GM19395 (cell line): ENCODE results near the gene TNRC18.

Experiments used
- ATAC-seq: cut with Tn5 transposase; IDR thresholded peaks from one replicate; pipeline ENCODE4 v1.9.1; 2021; ENCODE audit warnings: mild to moderate bottlenecking, moderate library complexity; ENCODE audit not compliant: unreplicated experiment

TNRC18 gene

GRCh38 chr7:5354460-5355232 is 69.0 kb downstream of the TNRC18 start:
- ATAC-seq: no peak

- no peak for ATAC-seq
Observed at GRCh38 chr7:5352440-5353010, 71.1 kb downstream of the TNRC18 start.

GRCh38 chr7:5351507-5352265 is 71.9 kb downstream of the TNRC18 start:
- no peak for ATAC-seq

GRCh38 chr7:5350600-5351385 is 72.8 kb downstream of the TNRC18 start:
- ATAC-seq: no peak

- ATAC-seq: no peak
Observed at GRCh38 chr7:5350174-5350463, 73.5 kb downstream of the TNRC18 start.

- no peak for ATAC-seq
Observed at GRCh38 chr7:5349437-5350173, 74.0 kb downstream of the TNRC18 start.

- ATAC-seq: no peak
Observed at GRCh38 chr7:5349005-5349380, 74.6 kb downstream of the TNRC18 start.

- no peak for ATAC-seq
Observed at GRCh38 chr7:5348134-5349004, 75.3 kb downstream of the TNRC18 start.

GRCh38 chr7:5345671-5346070 is 78.0 kb downstream of the TNRC18 start:
- no peak for ATAC-seq

GRCh38 chr7:5345171-5345570 is 78.5 kb downstream of the TNRC18 start:
- ATAC-seq: no peak

- no peak for ATAC-seq
Observed at GRCh38 chr7:5344342-5344741, 79.3 kb downstream of the TNRC18 start.

GRCh38 chr7:5343884-5344283 is 79.8 kb downstream of the TNRC18 start:
- no peak for ATAC-seq

- no peak for ATAC-seq
Observed at GRCh38 chr7:5342631-5343030, 81.0 kb downstream of the TNRC18 start.

- ATAC-seq: no peak
Observed at GRCh38 chr7:5339955-5340354, 83.7 kb downstream of the TNRC18 start.

GRCh38 chr7:5337047-5337446 is 86.6 kb downstream of the TNRC18 start:
- ATAC-seq: no peak

- ATAC-seq: no peak
Observed at GRCh38 chr7:5334671-5335070, 89.0 kb downstream of the TNRC18 start.

GRCh38 chr7:5333121-5334045 is 90.3 kb downstream of the TNRC18 start:
- no peak for ATAC-seq

- no peak for ATAC-seq
Observed at GRCh38 chr7:5332579-5332978, 91.1 kb downstream of the TNRC18 start.

GRCh38 chr7:5330288-5330687 is 93.3 kb downstream of the TNRC18 start:
- no peak for ATAC-seq
